IPS-11a (cell line): Measurements from ENCODE around the gene ZFC3H1.

Source experiments
- H3K4me3 ChIP-seq: one replicate; pipeline ENCODE4 v1.5.1; 2013; ENCODE audit warnings: low read depth, low read length, control low read depth

Gene ZFC3H1

GRCh38 chr12:71638499-71638898, 25.1 kb downstream of the ZFC3H1 start:
- no peak overlapping the region for H3K4me3 ChIP-seq

DNA sequence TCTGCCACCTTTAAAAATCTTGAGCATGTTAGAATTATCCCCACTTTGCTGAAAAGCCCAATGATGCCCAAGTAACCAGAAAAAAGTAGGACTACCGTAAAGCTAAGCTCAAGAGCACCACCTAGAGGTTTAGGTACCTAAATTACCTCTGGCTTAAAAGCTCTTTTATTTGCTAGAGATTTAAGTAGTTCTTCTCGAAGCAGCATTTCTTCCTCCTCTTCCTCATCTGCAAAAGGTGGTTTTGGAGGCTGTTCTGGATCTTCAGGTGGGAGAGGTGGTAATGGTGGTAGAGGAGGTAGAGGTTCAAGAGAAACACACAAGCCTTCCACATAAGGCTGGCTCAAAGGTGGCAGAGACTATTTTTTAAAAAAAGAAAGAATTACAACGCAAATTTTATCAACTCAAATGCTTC, 26.9 kb downstream of the ZFC3H1 start:
- H3K4me3 ChIP-seq, result no peak overlapping the region

DNA sequence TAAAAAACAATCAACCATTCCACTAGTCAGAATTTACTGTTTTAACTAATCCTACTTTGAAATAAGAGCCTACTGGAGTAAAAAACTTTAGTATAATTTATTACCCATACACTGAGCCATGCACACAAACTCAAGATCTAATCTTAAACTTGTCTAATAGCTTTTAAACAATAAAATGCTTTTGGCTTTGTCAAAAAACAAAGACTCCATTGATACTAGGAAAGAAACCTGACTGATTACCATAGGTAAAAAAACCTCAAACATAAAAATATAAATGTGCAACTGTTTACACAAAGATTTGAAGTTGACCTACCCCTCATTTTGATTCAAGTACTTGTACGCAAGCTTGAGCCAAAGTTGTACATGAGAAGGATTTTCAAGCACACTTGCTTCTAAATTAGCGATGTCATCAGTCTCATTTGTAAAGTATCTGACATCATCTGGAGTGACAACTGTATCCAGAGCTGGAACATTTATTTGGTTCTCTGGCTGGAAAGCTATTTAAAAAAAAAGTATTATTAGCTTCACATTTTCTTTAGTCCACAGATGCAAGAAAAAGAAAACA, 36.1 kb downstream of the ZFC3H1 start:
- no peak overlapping the region for H3K4me3 ChIP-seq

DNA sequence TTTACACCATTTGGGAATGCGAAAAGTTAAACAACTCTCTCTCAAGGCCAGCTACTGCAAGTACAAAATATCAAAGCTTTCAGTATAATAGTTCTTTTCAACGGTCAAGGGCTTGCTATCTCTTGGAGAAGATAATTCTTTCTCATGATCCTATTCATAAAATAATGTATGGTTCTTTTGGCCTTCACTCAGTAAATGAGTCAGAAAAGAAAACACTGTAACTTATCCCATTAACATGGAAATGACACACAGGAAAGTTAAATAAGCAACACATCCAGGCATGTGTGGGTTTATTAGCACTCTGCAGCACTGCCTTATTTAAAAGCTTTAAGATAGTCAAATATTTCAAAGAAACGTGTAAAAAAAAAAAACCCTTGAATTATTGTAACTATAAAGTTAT, 36.9 kb downstream of the ZFC3H1 start:
- H3K4me3 ChIP-seq, result no peak overlapping the region

GRCh38 chr12:71626098-71626497, 37.5 kb downstream of the ZFC3H1 start:
- no peak overlapping the region for H3K4me3 ChIP-seq

- H3K4me3 ChIP-seq, result no peak overlapping the region
These were observed 38.2 kb downstream of the ZFC3H1 start for GRCh38 chr12:71625476-71625875.

DNA sequence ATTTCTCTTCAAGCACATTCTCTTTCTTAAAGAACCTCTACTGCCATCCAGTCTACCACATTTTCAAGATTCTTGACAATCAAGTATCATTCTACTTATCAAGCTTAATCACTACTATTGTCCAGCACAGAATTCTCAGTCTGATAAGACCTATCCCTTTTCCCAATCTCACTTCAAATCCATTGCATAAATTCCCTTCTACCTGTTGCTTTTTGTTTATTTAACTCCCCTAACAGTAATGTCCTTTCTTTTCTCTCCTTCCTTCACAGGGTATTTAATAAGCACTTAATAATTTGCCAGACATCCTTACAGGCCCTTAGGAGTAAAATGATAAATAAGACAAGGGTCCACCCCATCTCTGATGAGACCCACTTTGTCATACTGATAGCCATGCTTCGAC, 41.7 kb downstream of the ZFC3H1 start:
- no peak overlapping the region for H3K4me3 ChIP-seq

DNA sequence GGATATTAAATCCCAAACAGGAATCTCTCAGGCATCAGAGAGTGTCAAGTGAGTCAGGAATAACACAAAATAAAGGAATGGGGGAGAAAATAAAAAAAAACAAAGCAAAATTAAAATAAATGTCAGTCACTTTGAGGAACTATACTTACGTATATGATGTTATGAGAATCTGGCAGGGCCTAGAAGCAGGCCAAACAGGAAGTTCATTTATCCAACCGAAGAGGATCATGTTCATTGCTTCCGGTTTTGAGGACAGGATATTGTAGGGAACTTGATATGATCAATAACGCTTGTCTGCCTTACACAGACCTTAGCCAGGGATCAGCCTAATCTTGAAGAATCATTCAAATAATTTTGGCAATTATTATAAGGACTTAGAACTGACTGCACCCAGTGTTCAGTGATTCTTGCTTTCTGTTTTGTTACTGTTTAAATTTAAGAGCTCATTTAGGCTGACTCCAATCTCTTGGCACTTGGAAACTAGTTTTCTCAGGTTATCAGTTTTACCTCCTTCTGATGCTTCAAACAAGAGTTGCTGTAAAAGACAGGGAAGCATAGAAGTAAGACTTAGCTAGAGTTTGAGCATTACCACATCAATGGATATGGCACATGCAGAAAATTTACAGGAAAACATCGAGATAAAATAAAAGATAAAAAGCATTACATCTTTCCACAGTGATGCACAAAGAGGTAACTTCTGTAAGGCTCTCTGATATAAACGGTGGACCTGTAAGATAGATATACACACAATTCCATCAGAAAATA, 53.4 kb downstream of the ZFC3H1 start:
- H3K4me3 ChIP-seq, result no peak overlapping the region

DNA sequence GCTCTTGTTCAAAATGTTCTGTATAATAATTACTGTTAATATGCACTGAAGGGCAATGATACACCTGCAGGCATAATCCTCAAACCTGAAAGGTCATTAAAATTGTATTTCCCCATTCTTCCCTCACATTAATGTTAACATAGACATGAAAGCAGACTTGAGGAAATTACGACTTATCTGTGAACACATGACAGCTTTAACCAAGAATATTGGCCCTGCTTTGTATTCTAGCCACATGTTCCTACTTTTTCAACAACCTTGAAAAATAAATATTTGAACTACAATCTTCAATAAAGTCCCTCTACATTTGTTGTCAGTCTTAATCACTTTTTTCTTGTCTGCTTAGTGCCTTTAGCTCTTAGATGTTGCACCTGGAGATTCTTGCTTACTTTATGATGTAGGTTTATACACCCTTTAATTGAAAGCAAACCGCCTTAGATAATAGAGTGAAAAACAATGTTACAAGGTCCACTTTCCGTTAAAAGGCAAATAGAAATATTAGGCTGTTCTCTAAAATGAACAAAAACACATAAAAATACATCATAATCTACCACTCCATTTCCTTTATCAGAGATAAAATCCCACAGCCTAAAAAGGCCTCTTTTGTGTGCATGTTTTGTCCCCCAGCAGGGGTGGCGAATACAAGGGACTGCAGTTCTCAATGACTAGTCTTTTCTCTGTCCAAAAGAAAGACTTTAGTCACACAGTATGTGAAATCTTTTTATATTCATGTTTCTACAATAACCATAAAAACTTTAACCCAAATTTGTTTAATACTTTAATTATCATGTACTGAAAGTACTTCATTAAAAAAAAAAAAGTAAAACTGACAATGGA, 55.9 kb downstream of the ZFC3H1 start:
- no peak overlapping the region for H3K4me3 ChIP-seq

- no peak overlapping the region for H3K4me3 ChIP-seq
These were observed 58.6 kb downstream of the ZFC3H1 start for GRCh38 chr12:71605039-71605438.

- H3K4me3 ChIP-seq, result no peak overlapping the region
These were observed 60.7 kb downstream of the ZFC3H1 start for GRCh38 chr12:71602761-71603577.

- H3K4me3 ChIP-seq, result no peak overlapping the region
These were observed 62.1 kb downstream of the ZFC3H1 start for GRCh38 chr12:71601546-71601945.

DNA sequence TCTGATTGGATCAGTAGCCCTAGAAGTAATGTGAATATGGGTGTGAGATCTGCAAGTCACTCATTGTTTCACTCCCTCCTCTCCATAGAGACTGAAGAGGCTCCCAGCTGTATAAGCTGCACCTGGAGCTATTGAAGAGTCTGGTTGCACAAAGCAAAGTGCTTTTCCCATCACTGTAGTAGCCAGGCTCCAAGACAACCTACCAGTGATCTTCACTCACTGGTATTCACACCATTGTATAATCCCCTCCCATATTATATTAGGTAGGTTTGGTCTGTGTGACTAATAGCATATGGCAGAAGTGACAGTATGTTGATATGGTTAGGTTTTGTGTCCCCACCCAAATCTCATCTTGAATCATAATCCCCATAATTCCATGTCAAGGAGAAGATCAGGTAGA, 64.4 kb downstream of the ZFC3H1 start:
- H3K4me3 ChIP-seq, result no peak overlapping the region

DNA sequence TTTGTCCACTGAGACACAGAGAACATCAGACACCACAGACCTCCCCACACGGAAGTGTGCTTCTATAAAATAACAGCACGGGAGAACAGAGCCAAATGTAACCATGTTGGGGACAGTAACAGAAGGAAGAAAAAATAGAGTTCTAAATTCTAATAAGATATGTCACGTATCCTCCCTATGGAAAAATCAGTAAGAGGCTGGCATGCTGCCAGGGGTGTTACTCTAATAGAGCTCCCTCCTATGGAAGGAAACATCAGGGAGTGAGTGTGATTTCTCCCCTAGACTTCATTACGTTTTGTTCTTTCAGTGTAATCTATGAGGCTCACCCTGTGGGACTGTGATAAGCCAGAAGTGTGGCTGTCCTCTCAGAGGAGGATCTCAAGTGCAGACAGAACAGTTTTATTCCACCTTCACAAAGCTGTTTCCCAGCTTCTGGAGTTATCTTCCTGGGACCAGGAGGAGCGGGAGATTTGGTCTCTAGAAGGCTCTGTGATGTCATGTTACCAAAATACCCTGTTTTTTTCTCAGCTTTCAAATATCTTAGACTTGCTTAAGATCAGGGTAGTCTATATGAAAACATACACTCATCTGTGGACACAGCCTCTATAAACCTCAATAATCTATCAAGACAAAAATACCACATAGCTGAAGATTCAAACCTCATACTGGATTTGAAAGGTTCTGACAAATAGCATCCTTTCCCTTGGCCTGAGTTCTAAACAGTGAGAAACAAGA, 69.3 kb downstream of the ZFC3H1 start:
- H3K4me3 ChIP-seq, result no peak overlapping the region

DNA sequence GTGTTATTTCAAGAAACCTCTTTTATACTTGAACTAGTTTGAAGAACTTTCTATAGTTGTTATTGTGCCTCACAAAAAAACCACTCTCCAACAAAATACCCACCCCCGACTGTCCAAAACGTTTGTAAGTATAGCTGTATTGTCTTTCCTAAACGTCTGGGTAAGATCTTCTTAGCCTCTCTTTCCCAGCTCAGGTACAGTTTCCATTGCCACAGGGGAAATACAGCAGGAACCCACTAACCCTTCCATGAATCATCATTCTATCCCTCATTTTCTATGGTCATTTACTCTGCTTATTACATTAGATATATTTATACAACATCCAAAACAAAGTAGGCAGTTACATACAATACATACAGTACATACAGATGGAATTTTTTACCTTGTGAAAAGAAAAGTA, 70.8 kb downstream of the ZFC3H1 start:
- H3K4me3 ChIP-seq, result no peak overlapping the region

DNA sequence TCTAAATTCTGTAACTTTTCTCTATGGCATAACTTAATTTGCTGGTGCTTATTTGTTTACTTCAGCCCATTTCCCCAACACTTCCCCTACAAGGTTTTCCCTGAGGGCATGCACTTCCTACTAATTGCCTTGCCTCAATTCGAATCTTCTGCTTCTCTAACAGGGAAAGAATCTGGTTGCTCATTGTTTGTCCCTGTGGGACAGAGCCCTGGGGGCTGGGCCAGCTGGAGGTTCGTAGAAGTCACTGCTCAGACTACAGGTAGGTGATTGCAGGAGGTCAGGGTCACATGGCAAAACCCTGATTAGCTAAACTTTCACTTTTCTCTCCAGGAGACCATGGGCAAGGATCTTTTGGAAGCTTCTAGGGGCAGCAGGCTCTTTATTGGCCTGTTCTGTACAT, 72.0 kb downstream of the ZFC3H1 start:
- H3K4me3 ChIP-seq, result no peak overlapping the region

DNA sequence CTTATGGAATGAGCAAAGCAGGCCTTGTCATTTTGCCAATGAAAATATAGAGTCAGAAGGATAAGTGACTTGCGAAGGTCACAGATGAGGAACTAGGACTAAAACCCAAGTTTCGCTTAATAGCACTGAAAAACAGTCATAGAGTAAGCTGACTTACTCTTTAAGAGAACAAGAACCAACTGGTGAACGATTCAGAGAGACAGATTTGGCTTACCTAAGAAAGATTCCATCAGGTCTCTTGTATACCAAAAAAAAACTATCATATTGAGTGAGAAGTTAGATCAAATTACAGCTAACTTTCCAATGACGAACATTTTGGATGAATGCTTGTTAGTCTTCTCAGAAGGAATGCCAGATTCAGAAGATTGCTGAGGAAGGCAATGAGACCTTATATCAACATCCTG, 74.2 kb downstream of the ZFC3H1 start:
- no peak overlapping the region for H3K4me3 ChIP-seq

DNA sequence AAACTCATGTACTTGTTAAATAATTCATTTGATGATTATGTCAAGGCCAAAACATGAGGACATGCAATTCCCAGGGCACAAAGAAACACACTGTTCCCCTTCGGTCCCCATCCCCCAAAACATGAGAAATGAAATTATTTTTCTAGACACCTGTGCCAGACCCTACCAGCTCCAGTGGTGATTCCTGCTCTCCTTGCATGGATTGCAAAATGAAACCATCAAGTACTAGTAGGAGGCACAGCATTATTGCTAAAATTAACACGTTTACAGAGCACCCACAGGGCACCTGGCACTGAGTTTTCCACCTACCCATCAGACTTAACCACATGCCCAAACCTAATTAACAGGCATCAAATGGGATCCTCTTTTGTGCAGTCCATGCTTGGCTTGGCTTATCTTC, 76.6 kb downstream of the ZFC3H1 start:
- no peak overlapping the region for H3K4me3 ChIP-seq

DNA sequence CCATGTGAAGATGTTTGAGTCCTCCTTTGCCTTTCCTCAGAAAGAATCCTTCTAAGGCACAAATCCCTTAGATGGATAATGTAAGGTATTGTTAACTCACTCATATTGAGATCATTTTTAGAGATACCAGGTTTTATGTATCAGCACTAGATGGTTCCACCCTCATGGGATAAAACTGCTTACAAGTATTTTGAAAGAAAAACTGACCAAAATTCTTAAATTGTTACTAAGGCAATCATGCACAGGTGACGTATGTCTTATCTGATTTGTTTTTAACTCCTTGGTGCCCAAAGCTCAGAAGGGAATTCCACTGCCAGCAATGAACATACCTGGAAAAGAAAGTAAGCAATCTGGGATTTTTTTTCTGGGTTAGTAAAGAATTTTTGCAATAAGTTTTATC, 78.4 kb downstream of the ZFC3H1 start:
- H3K4me3 ChIP-seq, result no peak overlapping the region

DNA sequence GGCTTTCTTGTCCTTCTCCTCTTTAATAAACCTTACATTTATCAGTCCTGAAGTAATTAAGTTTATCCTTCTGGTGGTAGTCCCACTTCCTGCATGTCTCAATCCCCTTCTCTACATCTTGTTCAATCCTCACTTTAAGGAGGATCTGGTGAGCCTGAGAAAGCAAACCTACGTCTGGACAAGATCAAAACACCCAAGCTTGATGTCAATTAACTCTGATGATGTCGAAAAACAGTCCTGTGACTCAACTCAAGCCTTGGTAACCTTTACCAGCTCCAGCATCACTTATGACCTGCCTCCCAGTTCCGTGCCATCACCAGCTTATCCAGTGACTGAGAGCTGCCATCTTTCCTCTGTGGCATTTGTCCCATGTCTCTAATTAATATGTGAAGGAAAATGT, 79.3 kb downstream of the ZFC3H1 start:
- H3K4me3 ChIP-seq, result no peak overlapping the region

- no peak overlapping the region for H3K4me3 ChIP-seq
These were observed 80.7 kb downstream of the ZFC3H1 start for GRCh38 chr12:71582925-71583324.
